DOHH2 (cell line): ENCODE data around the gene PBOV1.

Source experiments
- H3F3A ChIP-seq: fragments of 200-600 bp; sonication (generic), shearing (Covaris generic); 2 replicates; pipeline ENCODE4 v1.6.0; 2016; ENCODE audit warnings: antibody characterized with exemption, mild to moderate bottlenecking; ENCODE audit not compliant: control insufficient read depth, insufficient read depth
- H3K27ac ChIP-seq: fragments of 200-600 bp; sonication (generic); 2 replicates; pipeline ENCODE4 v1.5.1; 2014; ENCODE audit warnings: low read depth, mild to moderate bottlenecking, low read length, moderate library complexity
- H3K27me3 ChIP-seq: fragments of 200-600 bp; sonication (generic); 2 replicates; pipeline ENCODE4 v1.6.1; 2014; ENCODE audit warnings: mild to moderate bottlenecking, low read length, mixed read lengths; ENCODE audit not compliant: control insufficient read depth
- H3K36me3 ChIP-seq: fragments of 200-600 bp; sonication (generic); 2 replicates; pipeline ENCODE4 v1.6.1; 2014; ENCODE audit warnings: mild to moderate bottlenecking, low read length, moderate library complexity, mixed read lengths; ENCODE audit not compliant: control insufficient read depth
- H3K4me1 ChIP-seq: fragments of 200-600 bp; sonication (generic); 2 replicates; pipeline ENCODE4 v1.6.1; 2014; ENCODE audit warnings: mild to moderate bottlenecking, low read length, mixed read lengths; ENCODE audit not compliant: control insufficient read depth
- H3K4me2 ChIP-seq: fragments of 200-600 bp; sonication (generic); 2 replicates; pipeline ENCODE4 v1.6.0; 2014; ENCODE audit warnings: mild to moderate bottlenecking, low read length, moderate library complexity
- H3K4me3 ChIP-seq: fragments of 200-600 bp; sonication (generic); 2 replicates; pipeline ENCODE4 v1.5.1; 2014; ENCODE audit warnings: mild to moderate bottlenecking, low read length, mixed read lengths
- H3K79me2 ChIP-seq: fragments of 200-600 bp; sonication (generic); 2 replicates; pipeline ENCODE4 v1.6.1; 2014; ENCODE audit warnings: mild to moderate bottlenecking, low read length, mixed read lengths; ENCODE audit not compliant: control insufficient read depth
- H3K9me2 ChIP-seq: fragments of 200-600 bp; sonication (generic); replicated peaks from 2 replicates; pipeline ENCODE4 v1.6.1; 2014; ENCODE audit warnings: mild to moderate bottlenecking, low read length, mixed read lengths; ENCODE audit not compliant: control insufficient read depth
- H3K9me3 ChIP-seq: fragments of 200-600 bp; sonication (generic); 2 replicates; pipeline ENCODE4 v1.6.1; 2014; ENCODE audit warnings: antibody characterized with exemption, low read length, mixed read lengths; ENCODE audit not compliant: control insufficient read depth, insufficient read depth
- H4K20me1 ChIP-seq: fragments of 200-600 bp; sonication (generic); 2 replicates; pipeline ENCODE4 v1.6.0; 2014; ENCODE audit warnings: low read depth, mild to moderate bottlenecking, antibody characterized with exemption, low read length, moderate library complexity; ENCODE audit not compliant: control insufficient read depth, insufficient read depth
- EZH2phosphoT487 ChIP-seq: fragments of 200-600 bp; sonication (generic); IDR thresholded peaks from 2 replicates; pipeline ENCODE4 v1.6.1; 2017; ENCODE audit warnings: borderline replicate concordance, mild to moderate bottlenecking, antibody characterized with exemption, low read length, moderate library complexity, mixed read lengths
- TF ChIP-seq, protein P1 (sequence below): fragments of 200-600 bp; sonication (generic); IDR thresholded peaks from one replicate; pipeline ENCODE4 v1.5.1; 2014; ENCODE audit warnings: antibody characterized with exemption, mild to moderate bottlenecking, low read depth, low read length; ENCODE audit not compliant: poor library complexity, severe bottlenecking

The PBOV1 gene

DNA sequence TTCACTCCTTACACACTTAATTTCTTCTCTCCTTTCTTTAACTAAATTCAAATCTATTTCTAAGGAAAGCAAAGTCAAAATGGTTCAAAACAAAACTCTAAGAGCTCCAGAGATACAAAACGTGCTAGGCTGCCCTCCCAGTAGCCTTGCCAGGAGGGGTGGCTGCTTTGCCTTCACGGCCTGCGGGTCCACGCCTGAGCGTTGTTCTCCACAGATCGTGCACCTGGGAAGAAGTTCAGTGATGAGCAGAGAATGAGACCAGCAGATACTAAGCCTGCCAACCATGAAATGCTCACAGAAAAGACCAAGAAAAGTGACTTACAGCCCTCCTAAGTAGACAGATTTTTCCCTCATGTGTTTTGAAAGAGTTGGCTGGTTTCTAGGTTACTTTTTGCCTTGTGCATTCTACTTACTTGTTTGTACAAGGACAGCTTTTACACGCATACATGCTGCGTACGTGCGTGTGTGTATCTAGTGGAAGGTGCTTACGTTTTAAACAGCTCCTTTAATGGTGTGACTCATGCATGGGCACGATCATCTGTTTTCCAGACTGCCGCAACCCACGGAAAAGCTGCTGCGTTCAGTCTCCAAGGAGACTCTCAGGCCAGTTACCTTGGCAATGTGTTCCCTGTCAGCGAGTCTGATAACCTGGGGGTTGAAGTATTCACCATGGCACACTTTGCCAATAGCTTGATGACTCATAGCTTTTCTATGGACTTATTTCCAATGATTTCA is 32.4 kb upstream of the PBOV1 start:
- TF ChIP-seq EZH2phosphoT487, result no peak
- H3K9me3 ChIP-seq, result no peaks in the 10 kb centered on the region
- H3F3A ChIP-seq, result no peaks in the 10 kb centered on the region
- H4K20me1 ChIP-seq, result no peaks in the 10 kb centered on the region
- H3K4me3 ChIP-seq, result no peak overlapping the region
- H3K4me1 ChIP-seq, result no peaks in the 10 kb centered on the region
- H3K27ac ChIP-seq, result no peak overlapping the region
- H3K27me3 ChIP-seq, result no peaks in the 10 kb centered on the region
- no peaks in the 10 kb centered on the region for H3K36me3 ChIP-seq
- H3K4me2 ChIP-seq, result no peak overlapping the region
- H3K79me2 ChIP-seq, result no peaks in the 10 kb centered on the region
- H3K9me2 ChIP-seq, result no peaks in the 10 kb centered on the region

DNA sequence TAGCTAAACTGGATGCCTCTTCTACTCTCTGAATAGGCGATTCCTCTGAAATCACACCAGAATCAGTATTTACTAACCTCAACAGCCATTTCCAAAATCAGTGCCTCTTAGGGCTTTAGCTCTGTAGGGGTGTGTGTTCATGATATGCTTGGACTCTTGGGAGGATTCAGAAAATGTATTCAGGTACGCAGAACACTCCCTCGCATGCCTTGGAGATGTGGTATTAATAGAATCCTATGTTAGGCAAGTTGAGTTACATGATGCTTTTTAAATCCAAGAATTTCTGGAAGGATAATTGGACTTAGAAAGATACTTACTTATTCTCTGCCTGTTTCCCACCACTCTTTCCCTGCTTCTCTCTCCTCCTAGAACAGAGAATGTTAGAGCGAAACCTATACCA is 31.8 kb upstream of the PBOV1 start:
- Histone ChIP-seq H3K27ac (no peak overlapping the region), H3K36me3 (no peaks in the 10 kb centered on the region), H3K9me3 (no peaks in the 10 kb centered on the region), H3F3A (no peaks in the 10 kb centered on the region), H3K79me2 (no peaks in the 10 kb centered on the region), H3K4me1 (no peaks in the 10 kb centered on the region), H3K4me2 (no peak overlapping the region), H3K4me3 (no peak overlapping the region), H4K20me1 (no peaks in the 10 kb centered on the region), H3K27me3 (no peaks in the 10 kb centered on the region), H3K9me2 (no peaks in the 10 kb centered on the region)
- no peak for TF ChIP-seq EZH2phosphoT487
- TF ChIP-seq, protein P1, sequence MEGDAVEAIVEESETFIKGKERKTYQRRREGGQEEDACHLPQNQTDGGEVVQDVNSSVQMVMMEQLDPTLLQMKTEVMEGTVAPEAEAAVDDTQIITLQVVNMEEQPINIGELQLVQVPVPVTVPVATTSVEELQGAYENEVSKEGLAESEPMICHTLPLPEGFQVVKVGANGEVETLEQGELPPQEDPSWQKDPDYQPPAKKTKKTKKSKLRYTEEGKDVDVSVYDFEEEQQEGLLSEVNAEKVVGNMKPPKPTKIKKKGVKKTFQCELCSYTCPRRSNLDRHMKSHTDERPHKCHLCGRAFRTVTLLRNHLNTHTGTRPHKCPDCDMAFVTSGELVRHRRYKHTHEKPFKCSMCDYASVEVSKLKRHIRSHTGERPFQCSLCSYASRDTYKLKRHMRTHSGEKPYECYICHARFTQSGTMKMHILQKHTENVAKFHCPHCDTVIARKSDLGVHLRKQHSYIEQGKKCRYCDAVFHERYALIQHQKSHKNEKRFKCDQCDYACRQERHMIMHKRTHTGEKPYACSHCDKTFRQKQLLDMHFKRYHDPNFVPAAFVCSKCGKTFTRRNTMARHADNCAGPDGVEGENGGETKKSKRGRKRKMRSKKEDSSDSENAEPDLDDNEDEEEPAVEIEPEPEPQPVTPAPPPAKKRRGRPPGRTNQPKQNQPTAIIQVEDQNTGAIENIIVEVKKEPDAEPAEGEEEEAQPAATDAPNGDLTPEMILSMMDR, result no peak

DNA sequence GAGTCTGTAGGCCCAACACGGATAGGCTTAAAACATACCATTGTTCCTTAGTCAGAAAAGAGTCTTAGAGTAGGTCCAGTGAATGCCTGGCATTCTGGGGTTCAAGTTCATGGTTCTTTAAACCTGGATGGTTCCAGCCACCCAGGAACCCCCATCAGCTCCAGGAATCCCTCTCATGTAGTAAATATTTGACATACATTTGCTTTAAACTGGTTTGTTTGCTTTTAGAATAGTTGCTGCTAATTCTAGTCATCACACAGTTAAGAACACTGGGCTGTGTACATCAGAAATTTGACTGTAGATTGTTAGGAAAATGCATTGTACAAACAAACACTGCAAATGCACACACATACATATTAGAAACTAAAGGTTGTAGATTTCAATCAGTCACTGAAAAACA is 30.6 kb upstream of the PBOV1 start:
- H3K4me1 ChIP-seq, result no peaks in the 10 kb centered on the region
- H3K9me2 ChIP-seq, result no peaks in the 10 kb centered on the region
- H3K27me3 ChIP-seq, result no peaks in the 10 kb centered on the region
- H3K9me3 ChIP-seq, result no peaks in the 10 kb centered on the region
- H3K4me2 ChIP-seq, result no peak overlapping the region
- H3K4me3 ChIP-seq, result no peak overlapping the region
- no peaks in the 10 kb centered on the region for H3F3A ChIP-seq
- TF ChIP-seq, protein P1, result no peak
- TF ChIP-seq EZH2phosphoT487, result no peak
- H4K20me1 ChIP-seq, result no peaks in the 10 kb centered on the region
- no peak overlapping the region for H3K27ac ChIP-seq
- no peaks in the 10 kb centered on the region for H3K79me2 ChIP-seq
- H3K36me3 ChIP-seq, result no peaks in the 10 kb centered on the region

DNA sequence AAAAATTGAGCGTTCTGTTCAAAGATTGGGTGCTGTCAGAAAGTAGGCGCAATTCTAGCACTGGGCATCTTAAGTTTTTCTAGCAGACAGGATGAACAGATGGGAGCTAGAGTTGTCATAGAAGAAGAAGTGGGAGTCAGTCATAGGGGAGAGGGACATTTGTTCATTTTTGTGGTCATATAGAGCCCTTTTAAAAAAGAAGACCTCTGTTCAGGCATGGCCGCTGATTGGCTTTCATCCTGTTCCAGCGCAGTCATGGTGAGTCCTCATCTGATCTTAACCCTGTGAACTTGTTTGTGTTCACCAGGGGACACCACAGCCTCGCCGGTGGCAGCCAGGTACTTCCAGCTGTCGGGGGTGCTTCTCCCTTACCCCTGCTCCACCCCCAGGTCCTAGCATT is 29.7 kb upstream of the PBOV1 start:
- Histone ChIP-seq H3K27me3 (no peaks in the 10 kb centered on the region), H3K4me1 (no peaks in the 10 kb centered on the region), H3K4me2 (no peak overlapping the region), H3K36me3 (no peaks in the 10 kb centered on the region), H3F3A (no peaks in the 10 kb centered on the region), H3K4me3 (no peak overlapping the region), H3K9me3 (no peaks in the 10 kb centered on the region), H3K9me2 (no peaks in the 10 kb centered on the region), H3K79me2 (no peaks in the 10 kb centered on the region), H4K20me1 (no peaks in the 10 kb centered on the region), H3K27ac (no peak overlapping the region)
- TF ChIP-seq, protein P1, result no peak
- no peak for TF ChIP-seq EZH2phosphoT487
